Immature natural killer cell (primary cell): Measurements from ENCODE around the gene NRDE2. TPM values are rescaled to one million over a fixed set of nuclear protein-coding genes. Genes with fewer than 3 reads are reported as not detected.

Source experiments
- DNase-seq, 3 donors: peaks; one replicate each; pipeline ENCODE4 v3.0.0; 2022; ENCODE audit warnings: mixed read lengths in 1 of 3
- H3K27ac Mint-ChIP-seq, 6 donors: one replicate each; pipeline ENCODE4 v1.8.0; 2020; ENCODE audit warnings: mixed read lengths in 6 of 6, mild to moderate bottlenecking in 5 of 6, inconsistent platforms in 4 of 6, moderate library complexity in 3 of 6
- H3K27me3 Mint-ChIP-seq, 3 donors: one replicate each; pipeline ENCODE4 v1.8.0; 2020 to 2021; ENCODE audit warnings: low read depth in 3 of 3, mild to moderate bottlenecking in 3 of 3, mixed read lengths in 3 of 3, moderate library complexity in 3 of 3, inconsistent platforms in 1 of 3
- H3K36me3 Mint-ChIP-seq, 3 donors: one replicate each; pipeline ENCODE4 v1.8.0; 2020; ENCODE audit warnings: mixed read lengths in 3 of 3, inconsistent platforms in 2 of 3, mild to moderate bottlenecking in 2 of 3
- H3K4me1 Mint-ChIP-seq, 2 donors: one replicate each; pipeline ENCODE4 v1.8.0; 2020; ENCODE audit warnings: inconsistent platforms in 2 of 2, mild to moderate bottlenecking in 2 of 2, mixed read lengths in 2 of 2, moderate library complexity in 1 of 2
- H3K4me3 Mint-ChIP-seq, 5 donors: one replicate each; pipeline ENCODE4 v1.8.0; 2020; ENCODE audit warnings: mild to moderate bottlenecking in 5 of 5, mixed read lengths in 5 of 5, inconsistent platforms in 3 of 5, moderate library complexity in 3 of 5
- H3K9me3 Mint-ChIP-seq, 6 donors: one replicate each; pipeline ENCODE4 v1.8.0; 2020; ENCODE audit warnings: mild to moderate bottlenecking in 6 of 6, mixed read lengths in 6 of 6, inconsistent platforms in 4 of 6, moderate library complexity in 3 of 6
- polyA plus RNA-seq, 3 donors: library from polyadenylated mRNA; unstranded; fragments of 300-500 nt; fragmentation: Illumina TruSeq; gene quantifications; one replicate each; pipeline ENCODE4 v1.2.3, GENCODE V29; 2021

NRDE2 gene
- polyA plus RNA-seq, 3 donors from 2014 or later = 7.2 to 11.6 (median 9.1) TPM

GRCh38 chr14:90281756-90282155, 50.0 kb downstream of the NRDE2 start:
- H3K4me3 Mint-ChIP-seq = no peak overlapping the region
- peaks cover 0 to 2% (median 0%) of the 10 kb centered on the region in 6 donors for H3K9me3 Mint-ChIP-seq
- no peak for DNase-seq
- peaks cover 12 to 34% (median 14%) of the 10 kb centered on the region in 3 donors for H3K36me3 Mint-ChIP-seq
- H3K27me3 Mint-ChIP-seq = peaks cover 0 to 4% (median 4%) of the 10 kb centered on the region in 3 donors
- no peaks in the 10 kb centered on the region for H3K4me1 Mint-ChIP-seq
- H3K27ac Mint-ChIP-seq = no peak overlapping the region

GRCh38 chr14:90281261-90281660, 50.5 kb downstream of the NRDE2 start:
- H3K4me3 Mint-ChIP-seq = no peak overlapping the region
- DNase-seq = no peak
- H3K36me3 Mint-ChIP-seq = peaks cover 13 to 36% (median 14%) of the 10 kb centered on the region in 3 donors
- H3K27me3 Mint-ChIP-seq = peaks cover 0 to 4% (median 1%) of the 10 kb centered on the region in 3 donors
- no peaks in the 10 kb centered on the region for H3K4me1 Mint-ChIP-seq
- H3K9me3 Mint-ChIP-seq = peaks cover 0 to 2% (median 0%) of the 10 kb centered on the region in 6 donors
- H3K27ac Mint-ChIP-seq = no peak overlapping the region

- Mint-ChIP-seq H3K36me3 (peaks cover 7 to 29% (median 8%) of the 10 kb centered on the region in 3 donors), H3K4me1 (no peaks in the 10 kb centered on the region), H3K9me3 (peaks cover 0 to 2% (median 0%) of the 10 kb centered on the region in 6 donors), H3K27ac (no peak overlapping the region), H3K27me3 (peaks cover 0 to 4% (median 1%) of the 10 kb centered on the region in 3 donors), H3K4me3 (no peak overlapping the region)
- DNase-seq = no peak
Measured at GRCh38 chr14:90280096-90280495, 51.6 kb downstream of the NRDE2 start.

- no peak for DNase-seq
- Mint-ChIP-seq H3K27ac (no peak overlapping the region), H3K27me3 (peaks cover 0 to 4% (median 1%) of the 10 kb centered on the region in 3 donors), H3K36me3 (peaks cover 8 to 31% (median 13%) of the 10 kb centered on the region in 3 donors), H3K9me3 (peaks cover 0 to 2% (median 0%) of the 10 kb centered on the region in 6 donors), H3K4me1 (peaks cover 0 to 8% of the 10 kb centered on the region in 2 donors), H3K4me3 (no peak overlapping the region)
Measured at GRCh38 chr14:90278199-90279175, 53.3 kb downstream of the NRDE2 start.

GRCh38 chr14:90277581-90278198, 54.1 kb downstream of the NRDE2 start:
- no peak overlapping the region for H3K4me3 Mint-ChIP-seq
- peaks cover 7 to 29% (median 14%) of the 10 kb centered on the region in 3 donors for H3K36me3 Mint-ChIP-seq
- H3K27ac Mint-ChIP-seq = no peak overlapping the region
- H3K4me1 Mint-ChIP-seq = peaks cover 0 to 8% of the 10 kb centered on the region in 2 donors
- no peak for DNase-seq
- H3K27me3 Mint-ChIP-seq = peaks cover 1 to 4% (median 2%) of the 10 kb centered on the region in 3 donors
- peaks cover 0 to 2% (median 0%) of the 10 kb centered on the region in 6 donors for H3K9me3 Mint-ChIP-seq

GRCh38 chr14:90276646-90277367, 54.9 kb downstream of the NRDE2 start:
- Mint-ChIP-seq H3K9me3 (peaks cover 0 to 2% (median 0%) of the 10 kb centered on the region in 6 donors), H3K27ac (no peak overlapping the region), H3K36me3 (peaks cover 7 to 25% (median 14%) of the 10 kb centered on the region in 3 donors), H3K4me1 (peaks cover 0 to 8% of the 10 kb centered on the region in 2 donors), H3K4me3 (no peak overlapping the region), H3K27me3 (peaks cover 1 to 2% (median 2%) of the 10 kb centered on the region in 3 donors)
- no peak for DNase-seq

GRCh38 chr14:90275820-90276219, 55.9 kb downstream of the NRDE2 start:
- H3K36me3 Mint-ChIP-seq = peaks cover 10 to 27% (median 17%) of the 10 kb centered on the region in 3 donors
- no peak overlapping the region for H3K4me3 Mint-ChIP-seq
- H3K27ac Mint-ChIP-seq = peak overlapping the region in 2 of 6 donors; percentile 53 to 64
- H3K27me3 Mint-ChIP-seq = peaks cover 1 to 2% (median 2%) of the 10 kb centered on the region in 3 donors
- peaks cover 0 to 8% of the 10 kb centered on the region in 2 donors for H3K4me1 Mint-ChIP-seq
- peaks cover 0 to 2% (median 0%) of the 10 kb centered on the region in 6 donors for H3K9me3 Mint-ChIP-seq
- no peak for DNase-seq

- Mint-ChIP-seq H3K27me3 (peaks cover 1 to 2% (median 2%) of the 10 kb centered on the region in 3 donors), H3K36me3 (peaks cover 10 to 23% (median 17%) of the 10 kb centered on the region in 3 donors), H3K4me1 (peaks cover 0 to 8% of the 10 kb centered on the region in 2 donors), H3K4me3 (no peak overlapping the region), H3K9me3 (peaks cover 0 to 2% (median 0%) of the 10 kb centered on the region in 6 donors), H3K27ac (peak overlapping the region in 2 of 6 donors; percentile 37 to 64)
- DNase-seq = no peak
Measured at GRCh38 chr14:90275458-90275814, 56.3 kb downstream of the NRDE2 start.

GRCh38 chr14:90274808-90275457, 56.8 kb downstream of the NRDE2 start:
- Mint-ChIP-seq H3K4me1 (peaks cover 0 to 8% of the 10 kb centered on the region in 2 donors), H3K4me3 (no peak overlapping the region)

GRCh38 chr14:90274019-90274418, 57.7 kb downstream of the NRDE2 start:
- H3K27ac Mint-ChIP-seq = peak overlapping the region in 4 of 6 donors; percentile 21 to 69 (median 59)

More at GRCh38 chr14:90274808-90275457, 56.8 kb downstream of the NRDE2 start:
- peaks cover 1 to 4% (median 2%) of the 10 kb centered on the region in 3 donors for H3K27me3 Mint-ChIP-seq
- H3K9me3 Mint-ChIP-seq = peaks cover 0 to 2% (median 0%) of the 10 kb centered on the region in 6 donors
- H3K27ac Mint-ChIP-seq = peak overlapping the region in 4 of 6 donors; percentile 37 to 53 (median 44)
- peaks cover 15 to 27% (median 17%) of the 10 kb centered on the region in 3 donors for H3K36me3 Mint-ChIP-seq
- DNase-seq = no peak

GRCh38 chr14:90273532-90273931, 58.2 kb downstream of the NRDE2 start:
- H3K4me1 Mint-ChIP-seq = peaks cover 0 to 8% of the 10 kb centered on the region in 2 donors
- H3K27ac Mint-ChIP-seq = peak overlapping the region in 3 of 6 donors; percentile 21 to 69 (median 63)
- peaks cover 28 to 40% (median 29%) of the 10 kb centered on the region in 3 donors for H3K36me3 Mint-ChIP-seq
- H3K9me3 Mint-ChIP-seq = peaks cover 0 to 2% (median 0%) of the 10 kb centered on the region in 6 donors
- no peak overlapping the region for H3K4me3 Mint-ChIP-seq
- DNase-seq = no peak
- H3K27me3 Mint-ChIP-seq = peaks cover 1 to 4% (median 2%) of the 10 kb centered on the region in 3 donors

More at GRCh38 chr14:90274019-90274418, 57.7 kb downstream of the NRDE2 start:
- Mint-ChIP-seq H3K4me1 (peaks cover 0 to 8% of the 10 kb centered on the region in 2 donors), H3K27me3 (peaks cover 1 to 4% (median 2%) of the 10 kb centered on the region in 3 donors), H3K9me3 (peaks cover 0 to 2% (median 0%) of the 10 kb centered on the region in 6 donors), H3K4me3 (no peak overlapping the region), H3K36me3 (peaks cover 23 to 35% (median 24%) of the 10 kb centered on the region in 3 donors)
- DNase-seq = no peak

- DNase-seq = no peak
- Mint-ChIP-seq H3K9me3 (no peaks in the 10 kb centered on the region), H3K27me3 (peaks cover 0 to 3% (median 2%) of the 10 kb centered on the region in 3 donors), H3K27ac (no peak overlapping the region), H3K4me3 (no peak overlapping the region), H3K4me1 (peaks cover 0 to 8% of the 10 kb centered on the region in 2 donors), H3K36me3 (peaks cover 30 to 42% (median 31%) of the 10 kb centered on the region in 3 donors)
Measured at GRCh38 chr14:90272523-90272922, 59.2 kb downstream of the NRDE2 start.
